Brain microvascular endothelial cell (primary cell): ENCODE measurements around the gene CDH13.

Experiments used
- DNase-seq: peaks from one replicate; pipeline ENCODE4 v3.0.0-alpha.2; 2020
- H3K27ac ChIP-seq: fragments of 250-450 bp; sonication (Bioruptor Pico); 2 replicates; pipeline ENCODE4 v1.5.1; 2020; ENCODE audit warnings: mild to moderate bottlenecking, moderate library complexity
- H3K27me3 ChIP-seq: fragments of 250-450 bp; sonication (Bioruptor Pico); replicated peaks from 2 replicates; pipeline ENCODE4 v1.5.1; 2020; ENCODE audit warnings: mild to moderate bottlenecking
- H3K36me3 ChIP-seq: fragments of 250-450 bp; sonication (Bioruptor Pico); replicated peaks from 2 replicates; pipeline ENCODE4 v1.5.1; 2020; ENCODE audit warnings: mild to moderate bottlenecking
- H3K4me3 ChIP-seq: 2 replicates; pipeline ENCODE4 v1.5.1; 2011; ENCODE audit warnings: low read depth, mild to moderate bottlenecking, control low read depth, low read length, moderate library complexity
- in situ Hi-C: cut with HindIII; loops from 2 replicates; pipeline ENCODE4 v1.10.0; 2017; ENCODE audit warnings: low sequenced_read_pairs, low pct_ligation_motif_present
- TF ChIP-seq, protein P1 (sequence below): IDR thresholded peaks from 2 replicates; pipeline ENCODE4 v1.5.1; 2011; ENCODE audit warnings: low read depth, mild to moderate bottlenecking, moderate library complexity, low read length, control low read depth, inconsistent platforms; ENCODE audit errors: missing control alignments

Gene CDH13

DNA sequence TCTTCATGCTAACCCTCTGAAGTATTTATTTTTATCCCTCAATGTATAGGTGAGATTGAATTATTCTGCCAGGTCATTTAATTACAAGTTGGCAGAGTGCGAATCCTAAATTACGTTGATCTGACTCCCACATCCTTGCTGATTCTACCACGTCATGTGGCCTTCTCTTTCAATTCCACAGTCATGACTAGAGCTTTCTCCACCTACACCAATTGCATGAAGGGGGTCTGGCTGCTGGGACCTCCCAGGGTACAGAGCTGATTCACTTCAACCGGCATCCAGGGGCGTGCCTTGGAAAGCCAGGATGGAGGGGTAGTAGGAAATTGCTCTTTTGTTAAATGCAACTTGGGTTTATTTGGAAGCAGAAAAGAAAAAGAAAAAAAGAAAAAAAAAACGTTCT, 41.1 kb upstream of the CDH13 start:
- H3K27ac ChIP-seq, result no peak overlapping the region
- DNase-seq, result peak; percentile 24
- no peak overlapping the region for H3K4me3 ChIP-seq
- no peaks in the 10 kb centered on the region for H3K36me3 ChIP-seq
- TF ChIP-seq, protein P1, sequence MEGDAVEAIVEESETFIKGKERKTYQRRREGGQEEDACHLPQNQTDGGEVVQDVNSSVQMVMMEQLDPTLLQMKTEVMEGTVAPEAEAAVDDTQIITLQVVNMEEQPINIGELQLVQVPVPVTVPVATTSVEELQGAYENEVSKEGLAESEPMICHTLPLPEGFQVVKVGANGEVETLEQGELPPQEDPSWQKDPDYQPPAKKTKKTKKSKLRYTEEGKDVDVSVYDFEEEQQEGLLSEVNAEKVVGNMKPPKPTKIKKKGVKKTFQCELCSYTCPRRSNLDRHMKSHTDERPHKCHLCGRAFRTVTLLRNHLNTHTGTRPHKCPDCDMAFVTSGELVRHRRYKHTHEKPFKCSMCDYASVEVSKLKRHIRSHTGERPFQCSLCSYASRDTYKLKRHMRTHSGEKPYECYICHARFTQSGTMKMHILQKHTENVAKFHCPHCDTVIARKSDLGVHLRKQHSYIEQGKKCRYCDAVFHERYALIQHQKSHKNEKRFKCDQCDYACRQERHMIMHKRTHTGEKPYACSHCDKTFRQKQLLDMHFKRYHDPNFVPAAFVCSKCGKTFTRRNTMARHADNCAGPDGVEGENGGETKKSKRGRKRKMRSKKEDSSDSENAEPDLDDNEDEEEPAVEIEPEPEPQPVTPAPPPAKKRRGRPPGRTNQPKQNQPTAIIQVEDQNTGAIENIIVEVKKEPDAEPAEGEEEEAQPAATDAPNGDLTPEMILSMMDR, result no peak
- H3K27me3 ChIP-seq, result peaks cover 1% of the 10 kb centered on the region
- in situ Hi-C loops, result no loop called here

DNA sequence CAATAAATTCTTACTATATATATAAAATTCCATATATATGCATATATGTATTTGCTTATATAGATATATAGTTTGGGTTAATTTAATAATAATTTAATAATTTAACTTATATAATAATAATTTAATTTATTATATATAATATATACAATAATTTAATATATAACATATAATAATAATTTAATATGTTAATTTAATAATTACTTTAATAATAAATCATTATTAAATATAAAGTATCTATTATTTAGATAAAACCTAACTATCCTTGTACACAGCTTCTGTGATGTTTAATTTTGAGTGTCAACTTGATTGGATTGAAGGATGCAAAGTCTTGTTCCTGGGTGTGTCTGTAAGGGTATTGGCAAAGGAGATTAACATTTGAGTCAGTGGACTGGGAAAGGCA, 40.6 kb upstream of the CDH13 start:
- no peak overlapping the region for H3K4me3 ChIP-seq
- TF ChIP-seq, protein P1, result no peak
- no peak for DNase-seq
- in situ Hi-C loops, result no loop called here
- H3K36me3 ChIP-seq, result no peaks in the 10 kb centered on the region
- no peaks in the 10 kb centered on the region for H3K27me3 ChIP-seq
- H3K27ac ChIP-seq, result no peak overlapping the region

DNA sequence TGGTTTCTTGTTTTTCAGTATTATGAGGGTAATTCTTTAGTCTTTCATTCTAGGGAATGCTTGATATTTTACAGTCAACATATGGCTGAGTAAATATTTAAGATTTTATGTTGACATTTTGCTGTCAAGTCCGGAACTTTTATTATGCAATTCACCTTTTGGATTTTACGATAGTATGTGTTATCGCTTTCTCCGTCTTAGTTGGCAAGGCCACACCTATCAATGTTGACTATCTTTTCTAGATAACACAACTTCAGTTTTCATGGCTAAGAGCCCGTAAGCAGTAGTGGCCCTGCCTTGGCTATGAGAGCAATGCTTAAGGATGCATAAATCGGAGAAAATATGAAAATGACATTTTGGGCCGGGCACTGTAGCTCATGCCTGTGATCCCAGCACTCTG, 39.5 kb upstream of the CDH13 start:
- Histone ChIP-seq H3K4me3 (no peak overlapping the region), H3K36me3 (no peaks in the 10 kb centered on the region), H3K27me3 (no peaks in the 10 kb centered on the region), H3K27ac (no peak overlapping the region)
- in situ Hi-C loops, result no loop called here
- DNase-seq, result no peak
- TF ChIP-seq, protein P1, result no peak

DNA sequence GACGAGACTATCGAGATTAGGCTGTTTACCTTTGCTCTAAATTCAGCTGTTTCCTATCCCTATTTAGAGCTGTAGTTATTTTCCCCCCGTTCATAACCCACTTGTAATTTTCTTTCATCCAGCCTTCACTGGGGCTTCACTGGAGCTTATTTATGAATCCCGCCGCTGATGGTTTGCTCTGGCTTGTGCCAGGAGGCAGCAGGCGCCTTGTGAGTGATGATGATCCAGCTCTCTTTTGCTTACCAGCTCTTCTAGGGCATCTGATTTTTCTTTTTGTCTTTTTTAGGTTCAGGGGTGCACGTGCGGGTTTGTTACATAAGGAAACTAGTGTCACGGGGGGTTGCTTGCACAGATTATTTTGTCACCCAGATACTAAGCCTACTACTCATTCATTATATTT, 37.4 kb upstream of the CDH13 start:
- Histone ChIP-seq H3K4me3 (no peak overlapping the region), H3K36me3 (no peaks in the 10 kb centered on the region), H3K27me3 (no peaks in the 10 kb centered on the region), H3K27ac (no peak overlapping the region)
- in situ Hi-C loops, result no loop called here
- no peak for DNase-seq
- TF ChIP-seq, protein P1, result no peak

DNA sequence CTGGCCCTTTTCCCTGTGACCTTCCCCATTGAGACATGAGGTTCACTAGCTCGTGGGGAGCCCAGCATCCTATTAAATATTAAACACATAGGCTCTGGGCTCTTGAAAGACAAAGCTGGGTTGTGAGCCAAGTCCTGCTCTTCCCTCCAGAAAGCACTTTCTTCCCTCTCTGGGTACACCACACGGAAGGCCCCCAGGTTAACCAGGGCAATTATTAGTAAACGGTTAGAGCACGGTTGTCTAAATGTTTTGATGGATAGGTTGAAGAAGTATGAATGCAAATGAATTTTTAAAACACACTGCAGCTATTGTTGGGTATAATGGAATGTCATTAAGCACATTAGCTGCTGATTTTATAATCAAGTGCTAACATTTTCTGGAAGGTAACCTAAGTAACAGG, 32.7 kb upstream of the CDH13 start:
- DNase-seq, result no peak
- in situ Hi-C loops, result no loop called here
- TF ChIP-seq, protein P1, result no peak
- Histone ChIP-seq H3K4me3 (no peak overlapping the region), H3K27ac (no peak overlapping the region), H3K36me3 (no peaks in the 10 kb centered on the region), H3K27me3 (peaks cover 2% of the 10 kb centered on the region)

DNA sequence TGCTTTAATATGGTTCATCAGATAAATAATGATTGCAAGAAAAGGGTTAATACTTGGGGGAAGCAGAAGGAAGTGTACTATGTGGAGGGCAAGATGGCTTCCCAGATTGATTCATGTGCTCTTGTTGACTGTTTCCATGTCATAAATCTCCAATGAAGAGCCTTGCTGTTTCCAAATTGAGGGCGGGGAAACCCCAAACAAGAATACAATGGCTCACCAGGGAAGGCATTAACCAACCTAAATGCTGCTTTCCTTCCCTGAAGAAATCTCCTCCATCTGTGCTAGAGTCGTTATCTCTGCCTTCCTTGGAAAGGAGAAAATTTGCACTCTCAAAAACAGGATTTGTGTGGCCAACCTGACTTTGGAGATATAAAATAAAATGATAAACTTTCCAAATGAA, 28.0 kb upstream of the CDH13 start:
- H3K4me3 ChIP-seq, result no peak overlapping the region
- peaks cover 2% of the 10 kb centered on the region for H3K27me3 ChIP-seq
- in situ Hi-C loops, result no loop called here
- TF ChIP-seq, protein P1, result no peak
- no peak for DNase-seq
- no peaks in the 10 kb centered on the region for H3K36me3 ChIP-seq
- H3K27ac ChIP-seq, result no peak overlapping the region
